HS-27A (cell line): ENCODE measurements around the gene OR10G4.
"Not testable (repeated sequence)": the region's sequence is repeated elsewhere in the genome, so short reads cannot be mapped to it uniquely, and the experiment has no call there.

Experiments
- DNase-seq: peaks from one replicate; pipeline ENCODE4 v3.0.0-alpha.2; 2012; ENCODE audit warnings: low read depth, missing footprints

The OR10G4 gene, protein sequence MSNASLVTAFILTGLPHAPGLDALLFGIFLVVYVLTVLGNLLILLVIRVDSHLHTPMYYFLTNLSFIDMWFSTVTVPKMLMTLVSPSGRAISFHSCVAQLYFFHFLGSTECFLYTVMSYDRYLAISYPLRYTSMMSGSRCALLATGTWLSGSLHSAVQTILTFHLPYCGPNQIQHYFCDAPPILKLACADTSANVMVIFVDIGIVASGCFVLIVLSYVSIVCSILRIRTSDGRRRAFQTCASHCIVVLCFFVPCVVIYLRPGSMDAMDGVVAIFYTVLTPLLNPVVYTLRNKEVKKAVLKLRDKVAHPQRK

GRCh38 chr11:124012697-124013096 lies at the start of gene OR10G4:
Gene OR10G4, plus strand, starts transcription at chr11:124012997. Its CDS starts 2,578 bp downstream, at chr11:124015575.
- DNase-seq, result no peak

GRCh38 chr11:123973816-123974215 lies 39.0 kb upstream of the OR10G4 start:
- no peak for DNase-seq

GRCh38 chr11:123976770-123977560 lies 35.8 kb upstream of the OR10G4 start:
- no peak for DNase-seq

DNA sequence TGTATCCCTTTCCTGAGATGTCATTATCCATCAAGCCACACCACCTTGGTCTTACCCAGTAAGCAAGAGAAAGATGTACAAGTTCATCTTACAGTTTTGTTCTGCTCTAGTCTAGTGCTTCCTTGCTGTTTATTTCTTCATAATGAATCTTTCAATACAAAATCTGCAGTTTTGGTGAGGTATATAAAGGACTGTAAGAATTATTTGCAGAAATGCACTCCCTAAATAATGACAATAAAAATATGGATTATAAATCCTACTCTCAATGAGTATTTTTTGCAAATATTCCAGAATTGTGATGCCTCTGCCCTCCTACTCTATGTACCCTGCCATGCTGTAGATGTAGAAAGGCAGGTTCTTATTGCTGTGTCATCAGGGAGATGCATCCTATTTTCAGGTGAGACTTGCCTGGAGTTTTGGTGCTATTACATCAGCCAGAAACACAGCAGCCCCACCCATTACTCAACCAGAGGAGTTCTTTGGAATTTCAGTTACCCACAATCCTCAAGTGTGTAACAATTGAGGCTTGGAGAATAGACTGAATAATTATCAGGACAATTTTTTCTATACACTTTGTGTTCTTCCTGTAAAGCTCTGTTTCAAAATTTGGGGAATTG lies 35.0 kb upstream of the OR10G4 start, which contains the start of gene OR10S1:
Gene OR10S1, minus strand, starts transcription at position 51 of the 617 bp plus-strand sequence. CDS start 117 bp downstream, outside the sequence.
- no peak for DNase-seq

DNA sequence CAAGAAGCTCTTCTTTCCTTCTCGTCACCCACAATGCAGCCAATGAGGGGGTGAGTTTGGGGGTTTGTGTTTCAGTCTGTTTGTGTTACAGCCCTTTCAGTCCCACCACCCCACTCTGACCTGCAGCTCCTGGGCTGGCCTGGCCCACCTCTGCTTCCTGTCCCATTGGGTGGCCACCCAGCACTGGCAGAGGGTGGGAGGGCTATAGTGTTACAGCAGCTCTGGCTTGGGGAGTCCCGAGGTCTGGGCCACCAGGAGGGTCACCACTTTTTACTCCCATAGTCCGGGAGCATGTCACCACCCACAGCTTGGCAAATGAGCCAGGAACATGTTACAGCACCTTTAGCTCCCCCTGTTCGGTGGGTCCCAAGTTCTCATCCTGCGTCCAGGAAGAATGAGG lies 33.5 kb upstream of the OR10G4 start:
- DNase-seq, result no peak

DNA sequence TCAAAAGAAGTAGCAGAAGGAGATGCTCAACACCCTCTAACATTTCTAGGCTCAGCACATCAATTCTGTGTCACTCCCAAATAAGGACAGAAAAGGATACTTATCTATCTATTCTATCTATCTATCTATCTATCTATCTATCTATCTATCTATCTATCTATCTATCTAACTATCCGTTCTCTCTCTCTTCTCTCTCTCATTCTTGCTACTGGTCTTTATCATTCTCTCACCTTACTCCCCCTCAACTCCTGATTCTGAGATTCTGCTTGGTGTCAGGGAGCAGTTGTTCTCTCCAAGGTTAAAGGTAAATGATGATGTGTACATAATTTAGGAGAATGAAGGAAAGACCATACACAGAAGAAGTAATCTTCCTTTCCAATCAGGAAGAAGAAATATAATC lies 17.7 kb upstream of the OR10G4 start, which contains the start of gene OR10G6:
Gene OR10G6, minus strand, starts transcription at position 43 of the 400 bp plus-strand sequence. Its CDS starts 0 bp downstream, at position 43.
- no peak for DNase-seq

DNA sequence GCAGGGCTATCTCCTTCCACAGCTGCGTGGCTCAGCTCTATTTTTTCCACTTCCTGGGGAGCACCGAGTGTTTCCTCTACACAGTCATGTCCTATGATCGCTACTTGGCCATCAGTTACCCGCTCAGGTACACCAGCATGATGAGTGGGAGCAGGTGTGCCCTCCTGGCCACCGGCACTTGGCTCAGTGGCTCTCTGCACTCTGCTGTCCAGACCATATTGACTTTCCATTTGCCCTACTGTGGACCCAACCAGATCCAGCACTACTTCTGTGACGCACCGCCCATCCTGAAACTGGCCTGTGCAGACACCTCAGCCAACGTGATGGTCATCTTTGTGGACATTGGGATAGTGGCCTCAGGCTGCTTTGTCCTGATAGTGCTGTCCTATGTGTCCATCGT lies 3.0 kb downstream of the OR10G4 start:
- not testable (repeated sequence) for DNase-seq

GRCh38 chr11:124026498-124026897 lies 13.7 kb downstream of the OR10G4 start, which contains the start of gene OR10G8:
Gene OR10G8, plus strand, starts transcription at chr11:124026798. Its CDS starts 2,825 bp downstream, at chr11:124029623.
- no peak for DNase-seq

GRCh38 chr11:124036666-124037065 lies 23.9 kb downstream of the OR10G4 start:
- no peak for DNase-seq

DNA sequence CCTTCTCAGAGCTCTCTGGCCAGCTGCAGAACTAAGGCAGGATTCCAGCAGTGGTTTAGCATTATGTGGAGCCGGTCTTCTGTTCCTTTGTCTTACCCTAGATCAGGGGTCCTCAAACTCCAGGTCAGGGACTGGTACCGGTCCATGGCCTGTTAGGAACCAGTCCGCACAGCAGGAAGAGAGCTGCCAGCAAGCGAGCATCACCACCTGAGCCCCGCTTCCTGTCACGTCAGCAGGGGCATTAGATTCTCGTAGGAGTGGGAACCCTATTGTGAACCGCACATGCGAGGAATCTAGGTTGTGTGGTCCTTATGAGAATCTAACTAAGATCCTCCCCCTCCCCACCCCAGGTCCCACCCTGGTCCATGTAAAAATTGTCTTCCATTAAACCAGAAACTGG lies 26.8 kb downstream of the OR10G4 start:
- DNase-seq, result no peak

DNA sequence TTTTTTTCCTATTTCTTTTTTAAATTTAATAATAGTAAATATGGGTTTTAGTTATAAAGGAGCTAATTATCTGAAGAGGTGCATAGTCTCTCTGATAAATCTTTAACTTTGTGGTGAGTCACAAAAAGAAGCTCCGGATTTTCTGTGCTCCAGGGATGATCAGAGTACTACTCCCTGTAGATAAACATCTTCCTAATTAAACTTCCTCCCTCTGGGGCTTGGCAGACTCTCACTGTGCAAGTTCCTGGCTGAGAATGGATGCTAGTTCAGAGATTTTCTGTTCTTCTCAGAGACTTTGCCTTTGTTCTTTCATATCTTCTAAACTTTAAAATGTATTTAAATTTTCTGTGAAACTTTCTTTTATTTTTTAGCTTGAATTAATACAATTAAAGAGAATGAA lies 28.5 kb downstream of the OR10G4 start, which contains the start of gene OR10G7:
Gene OR10G7, minus strand, starts transcription at position 72 of the 400 bp plus-strand sequence. CDS start 2,324 bp downstream, outside the sequence.
- no peak for DNase-seq

DNA sequence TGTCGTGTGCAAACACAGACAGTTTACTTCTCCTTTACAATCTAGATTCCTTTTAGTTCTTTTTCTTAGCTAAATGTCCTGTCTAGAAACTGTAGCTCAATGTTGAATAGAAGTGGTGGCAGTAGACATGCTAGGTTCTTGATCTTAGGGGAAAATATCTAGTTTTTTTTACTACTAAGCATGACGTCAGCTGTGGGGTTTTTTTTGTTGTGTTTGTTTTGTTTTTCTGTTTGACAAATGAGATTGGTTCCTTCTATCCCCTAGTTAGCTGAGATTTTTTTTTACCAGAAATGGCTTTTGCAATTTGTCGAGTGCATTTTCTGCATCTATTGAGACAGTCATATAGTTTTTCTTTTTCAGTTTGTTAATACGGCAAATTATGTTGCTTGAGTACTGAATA lies 30.6 kb downstream of the OR10G4 start:
- no peak for DNase-seq

- no peak for DNase-seq
Observed at GRCh38 chr11:124050748-124051147, 38.0 kb downstream of the OR10G4 start.

- no peak for DNase-seq
Observed at GRCh38 chr11:124052966-124053365, 40.2 kb downstream of the OR10G4 start.
